ENCODE results near the gene OTOF. TPM values are rescaled to one million over a fixed set of nuclear protein-coding genes. Genes with fewer than 3 reads are reported as not detected.

OTOF gene
- polyA plus RNA-seq, 1 donor from 2014 or later = not detected

- H3K27ac Mint-ChIP-seq = no peak overlapping the region
- peaks cover 0 to 12% (median 9%) of the 10 kb centered on the region in 3 donors for H3K4me1 Mint-ChIP-seq
- no peaks in the 10 kb centered on the region for H3K36me3 Mint-ChIP-seq
- H3K4me3 Mint-ChIP-seq = peak overlapping the region; percentile 73 to 91 (median 82)
- peaks cover 11% of the 10 kb centered on the region for H3K27me3 Mint-ChIP-seq
- H3K9me3 Mint-ChIP-seq = no peaks in the 10 kb centered on the region
Measured at GRCh38 chr2:26412091-26412673, 65.7 kb downstream of the OTOF start.

- no peaks in the 10 kb centered on the region for H3K36me3 Mint-ChIP-seq
- no peaks in the 10 kb centered on the region for H3K9me3 Mint-ChIP-seq
- H3K27ac Mint-ChIP-seq = no peak overlapping the region
- H3K4me3 Mint-ChIP-seq = peak overlapping the region in 2 of 4 donors; percentile 38 to 73
- peaks cover 11% of the 10 kb centered on the region for H3K27me3 Mint-ChIP-seq
- H3K4me1 Mint-ChIP-seq = peaks cover 0 to 12% (median 9%) of the 10 kb centered on the region in 3 donors
Measured at GRCh38 chr2:26411419-26411818, 66.5 kb downstream of the OTOF start.

- Mint-ChIP-seq H3K36me3 (no peaks in the 10 kb centered on the region), H3K27me3 (peaks cover 11% of the 10 kb centered on the region), H3K4me1 (peaks cover 0 to 12% (median 9%) of the 10 kb centered on the region in 3 donors), H3K4me3 (peak overlapping the region in 1 of 4 donors; percentile 41), H3K27ac (no peak overlapping the region), H3K9me3 (no peaks in the 10 kb centered on the region)
Measured at GRCh38 chr2:26410764-26411243, 67.1 kb downstream of the OTOF start.

GRCh38 chr2:26409785-26410184 is 68.1 kb downstream of the OTOF start:
- peaks cover 0 to 12% (median 9%) of the 10 kb centered on the region in 3 donors for H3K4me1 Mint-ChIP-seq
- H3K36me3 Mint-ChIP-seq = no peaks in the 10 kb centered on the region
- peaks cover 13% of the 10 kb centered on the region for H3K27me3 Mint-ChIP-seq
- no peak overlapping the region for H3K27ac Mint-ChIP-seq
- H3K4me3 Mint-ChIP-seq = no peak overlapping the region
- no peaks in the 10 kb centered on the region for H3K9me3 Mint-ChIP-seq

- no peak overlapping the region for H3K4me3 Mint-ChIP-seq
- peaks cover 16% of the 10 kb centered on the region for H3K27me3 Mint-ChIP-seq
- peaks cover 0 to 12% (median 9%) of the 10 kb centered on the region in 3 donors for H3K4me1 Mint-ChIP-seq
- no peaks in the 10 kb centered on the region for H3K36me3 Mint-ChIP-seq
- no peaks in the 10 kb centered on the region for H3K9me3 Mint-ChIP-seq
- no peak overlapping the region for H3K27ac Mint-ChIP-seq
Measured at GRCh38 chr2:26407526-26407925, 70.4 kb downstream of the OTOF start.

Other genes starting within 250 kb of the OTOF start
- gene HADHA, start 233.5 kb downstream of the OTOF start, polyA plus RNA-seq = 125 TPM
- gene HADHB, start 233.2 kb downstream of the OTOF start, polyA plus RNA-seq = 104 TPM
- gene SELENOI, start 132.0 kb downstream of the OTOF start, polyA plus RNA-seq = 2.6 TPM
- 0.38 TPM for gene ADGRF3, start 131.3 kb downstream of the OTOF start, polyA plus RNA-seq
- gene DRC1, start 76.2 kb downstream of the OTOF start, polyA plus RNA-seq = not detected
- not detected for gene CIB4, start 163.2 kb upstream of the OTOF start, polyA plus RNA-seq
- not detected for gene KCNK3, start 214.6 kb upstream of the OTOF start, polyA plus RNA-seq

All from IgD-negative memory B cell (primary cell).